ENCODE measurements around the gene MAML2.

DNA sequence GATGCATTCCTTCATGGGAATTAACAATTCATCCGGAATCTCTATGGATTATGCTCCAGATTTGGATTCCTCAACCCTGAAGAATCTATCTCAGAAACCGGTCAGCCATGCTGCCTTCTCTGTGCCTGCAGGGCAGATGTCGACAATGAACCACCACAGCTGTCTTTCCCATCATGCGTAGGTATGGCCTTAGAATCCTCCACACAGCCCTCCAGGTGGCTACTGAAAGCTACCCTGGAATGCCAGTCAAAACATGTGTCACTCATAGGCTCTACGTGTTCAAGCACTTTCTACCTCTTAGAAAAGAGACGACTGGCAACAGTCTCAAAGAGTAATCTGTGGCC, 19.4 kb downstream of the MAML2 start:
- TF ChIP-seq, protein P1, sequence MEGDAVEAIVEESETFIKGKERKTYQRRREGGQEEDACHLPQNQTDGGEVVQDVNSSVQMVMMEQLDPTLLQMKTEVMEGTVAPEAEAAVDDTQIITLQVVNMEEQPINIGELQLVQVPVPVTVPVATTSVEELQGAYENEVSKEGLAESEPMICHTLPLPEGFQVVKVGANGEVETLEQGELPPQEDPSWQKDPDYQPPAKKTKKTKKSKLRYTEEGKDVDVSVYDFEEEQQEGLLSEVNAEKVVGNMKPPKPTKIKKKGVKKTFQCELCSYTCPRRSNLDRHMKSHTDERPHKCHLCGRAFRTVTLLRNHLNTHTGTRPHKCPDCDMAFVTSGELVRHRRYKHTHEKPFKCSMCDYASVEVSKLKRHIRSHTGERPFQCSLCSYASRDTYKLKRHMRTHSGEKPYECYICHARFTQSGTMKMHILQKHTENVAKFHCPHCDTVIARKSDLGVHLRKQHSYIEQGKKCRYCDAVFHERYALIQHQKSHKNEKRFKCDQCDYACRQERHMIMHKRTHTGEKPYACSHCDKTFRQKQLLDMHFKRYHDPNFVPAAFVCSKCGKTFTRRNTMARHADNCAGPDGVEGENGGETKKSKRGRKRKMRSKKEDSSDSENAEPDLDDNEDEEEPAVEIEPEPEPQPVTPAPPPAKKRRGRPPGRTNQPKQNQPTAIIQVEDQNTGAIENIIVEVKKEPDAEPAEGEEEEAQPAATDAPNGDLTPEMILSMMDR (conservative IDR thresholded peaks at IDR 0.05; ENCODE audit: low read length), result no peak
- no peak for TF ChIP-seq EZH2phosphoT487 (IDR thresholded peaks at IDR 0.05; ENCODE audit: borderline replicate concordance, low read depth, low read length)
